GM23338 (cell line): Measurements from ENCODE around the gene NEURL1. TPM values are rescaled to one million over a fixed set of nuclear protein-coding genes. Genes with fewer than 3 reads are reported as not detected.

Experiments used
- ATAC-seq: fragments of 200-7000 bp; cut with Tn5 transposase; 3 replicates; pipeline ENCODE4 v1.9.1; 2020
- DNase-seq: peaks from one replicate; pipeline ENCODE4 v3.0.0-alpha.2; 2015; ENCODE audit warnings: low spot score
- H2AFZ ChIP-seq: fragments of 200-600 bp; sonication (generic); 2 replicates; pipeline ENCODE4 v1.8.0; 2016; ENCODE audit warnings: antibody characterized with exemption, mild to moderate bottlenecking, moderate library complexity
- H3F3A ChIP-seq: fragments of 200-600 bp; sonication (generic); replicated peaks from 2 replicates; pipeline ENCODE4 v1.8.0; 2017; ENCODE audit warnings: antibody characterized with exemption, mixed run types, low read depth
- H3K27ac ChIP-seq: fragments of 200-600 bp; sonication (generic); 2 replicates; pipeline ENCODE4 v1.6.1; 2016; ENCODE audit warnings: low read depth
- H3K27me3 ChIP-seq: fragments of 200-600 bp; sonication (generic); 2 replicates; pipeline ENCODE4 v1.8.0; 2016; ENCODE audit warnings: mild to moderate bottlenecking, mixed run types, moderate library complexity; ENCODE audit not compliant: insufficient read depth
- H3K36me3 ChIP-seq: fragments of 200-600 bp; sonication (generic); 2 replicates; pipeline ENCODE4 v1.8.0; 2016; ENCODE audit warnings: mild to moderate bottlenecking; ENCODE audit not compliant: insufficient read depth
- H3K4me1 ChIP-seq: fragments of 200-600 bp; sonication (generic); 2 replicates; pipeline ENCODE4 v1.8.0; 2016; ENCODE audit warnings: mild to moderate bottlenecking, moderate library complexity; ENCODE audit not compliant: insufficient read depth
- H3K4me2 ChIP-seq: fragments of 200-600 bp; sonication (generic); 2 replicates; pipeline ENCODE4 v1.7.1; 2017; ENCODE audit warnings: mixed run types
- H3K4me3 ChIP-seq: fragments of 200-600 bp; sonication (generic); 2 replicates; pipeline ENCODE4 v1.6.1; 2016; ENCODE audit warnings: mixed run types
- H3K79me2 ChIP-seq: fragments of 200-600 bp; sonication (generic); replicated peaks from 2 replicates; pipeline ENCODE4 v1.8.0; 2017; ENCODE audit warnings: mild to moderate bottlenecking; ENCODE audit not compliant: insufficient read depth
- H3K9me2 ChIP-seq: fragments of 200-600 bp; sonication (generic); 2 replicates; pipeline ENCODE4 v1.8.0; 2017; ENCODE audit not compliant: insufficient read depth
- H4K20me1 ChIP-seq: fragments of 200-600 bp; sonication (generic); replicated peaks from 2 replicates; pipeline ENCODE4 v1.8.0; 2017; ENCODE audit warnings: mild to moderate bottlenecking; ENCODE audit not compliant: insufficient read depth
- H3K27ac Mint-ChIP-seq: 2 replicates; pipeline ENCODE4 v1.8.0; 2020; ENCODE audit warnings: inconsistent platforms, mild to moderate bottlenecking, moderate library complexity, mixed read lengths
- H3K27me3 Mint-ChIP-seq: 3 replicates; pipeline ENCODE4 v1.8.0; 2022; ENCODE audit warnings: low read depth, mild to moderate bottlenecking, moderate library complexity, mixed read lengths, inconsistent platforms; ENCODE audit not compliant: insufficient read depth, poor library complexity
- H3K36me3 Mint-ChIP-seq: 3 replicates; pipeline ENCODE4 v1.8.0; 2021; ENCODE audit warnings: low read depth, mild to moderate bottlenecking, inconsistent platforms, moderate library complexity, mixed read lengths
- H3K4me1 Mint-ChIP-seq: 3 replicates; pipeline ENCODE4 v1.8.0; 2020; ENCODE audit warnings: mild to moderate bottlenecking, inconsistent platforms, mixed read lengths
- H3K4me3 Mint-ChIP-seq: 3 replicates; pipeline ENCODE4 v1.8.0; 2021; ENCODE audit warnings: moderate library complexity, mild to moderate bottlenecking, inconsistent platforms, mixed read lengths
- H3K9me3 Mint-ChIP-seq: 3 replicates; pipeline ENCODE4 v1.8.0; 2020; ENCODE audit warnings: moderate library complexity, mild to moderate bottlenecking, inconsistent platforms, mixed read lengths
- CREB1 ChIP-seq: fragments of 250-450 bp; sonication (Bioruptor Pico); IDR thresholded peaks from 2 replicates; pipeline ENCODE4 v1.5.0; 2020; ENCODE audit warnings: low read depth, mild to moderate bottlenecking, moderate library complexity
- EZH2 ChIP-seq: fragments of 200-600 bp; sonication (generic); IDR thresholded peaks from one replicate; pipeline ENCODE4 v1.8.0; 2017; ENCODE audit warnings: antibody characterized with exemption, mild to moderate bottlenecking, low read depth; ENCODE audit not compliant: unreplicated experiment
- JUNB ChIP-seq: IDR thresholded peaks from one replicate; pipeline ENCODE4 v1.6.1; 2016; ENCODE audit warnings: antibody characterized with exemption; ENCODE audit not compliant: unreplicated experiment
- NANOG ChIP-seq: IDR thresholded peaks from 2 replicates; pipeline ENCODE4 v1.6.1; 2016; ENCODE audit warnings: antibody characterized with exemption, borderline replicate concordance
- POLR2AphosphoS5 ChIP-seq: IDR thresholded peaks from 2 replicates; pipeline ENCODE4 v1.6.1; 2016; ENCODE audit warnings: antibody characterized with exemption, low read depth
- STAT1 ChIP-seq: IDR thresholded peaks from one replicate; pipeline ENCODE4 v1.6.1; 2016; ENCODE audit warnings: antibody characterized with exemption; ENCODE audit not compliant: unreplicated experiment
- ZNF114 ChIP-seq: fragments of 250-450 bp; sonication (Bioruptor Pico); IDR thresholded peaks from 2 replicates; pipeline ENCODE4 v1.5.0; 2020; ENCODE audit warnings: mild to moderate bottlenecking, moderate library complexity
- ZNF331 ChIP-seq: fragments of 250-450 bp; sonication (Bioruptor Pico); IDR thresholded peaks from 2 replicates; pipeline ENCODE4 v1.5.0; 2020; ENCODE audit warnings: low read depth, mild to moderate bottlenecking, moderate library complexity
- polyA plus RNA-seq: library from polyadenylated mRNA; unstranded; fragments of >200 nt; fragmentation: Nextera tagmentation; extraction: Ambion mirVana; gene quantifications from 2 replicates; pipeline ENCODE4 v1.2.1, GENCODE V29; 2016
- total RNA-seq: library from RNA; depleted of rRNA; stranded (reverse); fragments of >200 nt; shearing (Covaris generic); gene quantifications from 2 replicates; pipeline ENCODE4 v1.2.3, GENCODE V29; 2014
- TF ChIP-seq, protein P1 (sequence below), 2 experiments: fragments of 200-600 bp in 1 of 2; sonication (generic) in 1 of 2; conservative IDR thresholded peaks; 2 replicates each; pipeline versions ENCODE4 v1.5.1 to v1.6.1; 2016 to 2017; ENCODE audit warnings: antibody characterized with exemption in 2 of 2, low read depth in 2 of 2, mild to moderate bottlenecking in 2 of 2, moderate library complexity in 1 of 2
- TF ChIP-seq, protein P2 (sequence below): IDR thresholded peaks from 2 replicates; pipeline ENCODE4 v1.6.1; 2016; ENCODE audit warnings: antibody characterized with exemption
- TF ChIP-seq, protein P3 (sequence below): fragments of 250-450 bp; sonication (Bioruptor Pico); IDR thresholded peaks from 2 replicates; pipeline ENCODE4 v1.5.0; 2020; ENCODE audit warnings: mild to moderate bottlenecking, moderate library complexity
- TF ChIP-seq, protein P4 (sequence below): IDR thresholded peaks from one replicate; pipeline ENCODE4 v1.6.1; 2018; ENCODE audit warnings: antibody characterized with exemption; ENCODE audit not compliant: unreplicated experiment

Gene NEURL1
- total and polyA plus RNA-seq, 2 experiments from 2014 or later: 0.82 to 1.1 TPM

DNA sequence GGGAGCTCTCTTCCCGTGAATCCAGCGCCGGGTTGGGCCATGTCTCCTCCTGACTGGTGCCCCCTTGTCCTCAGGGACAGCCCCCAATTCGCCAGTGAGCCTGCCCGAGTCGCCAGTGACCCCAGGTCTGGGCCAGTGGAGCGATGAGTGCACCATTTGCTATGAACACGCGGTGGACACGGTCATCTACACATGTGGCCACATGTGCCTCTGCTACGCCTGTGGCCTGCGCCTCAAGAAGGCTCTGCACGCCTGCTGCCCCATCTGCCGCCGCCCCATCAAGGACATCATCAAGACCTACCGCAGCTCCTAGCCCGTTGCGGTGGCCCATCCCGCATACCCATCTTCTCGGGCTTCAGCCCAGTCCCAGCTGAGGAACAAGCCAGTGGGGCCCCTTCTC lies 96.6 kb downstream of the NEURL1 start (continued):
- TF ChIP-seq JUNB (no peak), ZNF114 (no peak), STAT1 (no peak), CREB1 (no peak), NANOG (no peak), EZH2 (no peak)
- TF ChIP-seq, protein P1, sequence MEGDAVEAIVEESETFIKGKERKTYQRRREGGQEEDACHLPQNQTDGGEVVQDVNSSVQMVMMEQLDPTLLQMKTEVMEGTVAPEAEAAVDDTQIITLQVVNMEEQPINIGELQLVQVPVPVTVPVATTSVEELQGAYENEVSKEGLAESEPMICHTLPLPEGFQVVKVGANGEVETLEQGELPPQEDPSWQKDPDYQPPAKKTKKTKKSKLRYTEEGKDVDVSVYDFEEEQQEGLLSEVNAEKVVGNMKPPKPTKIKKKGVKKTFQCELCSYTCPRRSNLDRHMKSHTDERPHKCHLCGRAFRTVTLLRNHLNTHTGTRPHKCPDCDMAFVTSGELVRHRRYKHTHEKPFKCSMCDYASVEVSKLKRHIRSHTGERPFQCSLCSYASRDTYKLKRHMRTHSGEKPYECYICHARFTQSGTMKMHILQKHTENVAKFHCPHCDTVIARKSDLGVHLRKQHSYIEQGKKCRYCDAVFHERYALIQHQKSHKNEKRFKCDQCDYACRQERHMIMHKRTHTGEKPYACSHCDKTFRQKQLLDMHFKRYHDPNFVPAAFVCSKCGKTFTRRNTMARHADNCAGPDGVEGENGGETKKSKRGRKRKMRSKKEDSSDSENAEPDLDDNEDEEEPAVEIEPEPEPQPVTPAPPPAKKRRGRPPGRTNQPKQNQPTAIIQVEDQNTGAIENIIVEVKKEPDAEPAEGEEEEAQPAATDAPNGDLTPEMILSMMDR (conservative IDR thresholded peaks at IDR 0.05; ENCODE audit: low read depth in 2 of 2): no peak
- TF ChIP-seq, protein P2, sequence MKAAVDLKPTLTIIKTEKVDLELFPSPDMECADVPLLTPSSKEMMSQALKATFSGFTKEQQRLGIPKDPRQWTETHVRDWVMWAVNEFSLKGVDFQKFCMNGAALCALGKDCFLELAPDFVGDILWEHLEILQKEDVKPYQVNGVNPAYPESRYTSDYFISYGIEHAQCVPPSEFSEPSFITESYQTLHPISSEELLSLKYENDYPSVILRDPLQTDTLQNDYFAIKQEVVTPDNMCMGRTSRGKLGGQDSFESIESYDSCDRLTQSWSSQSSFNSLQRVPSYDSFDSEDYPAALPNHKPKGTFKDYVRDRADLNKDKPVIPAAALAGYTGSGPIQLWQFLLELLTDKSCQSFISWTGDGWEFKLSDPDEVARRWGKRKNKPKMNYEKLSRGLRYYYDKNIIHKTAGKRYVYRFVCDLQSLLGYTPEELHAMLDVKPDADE: no peak

DNA sequence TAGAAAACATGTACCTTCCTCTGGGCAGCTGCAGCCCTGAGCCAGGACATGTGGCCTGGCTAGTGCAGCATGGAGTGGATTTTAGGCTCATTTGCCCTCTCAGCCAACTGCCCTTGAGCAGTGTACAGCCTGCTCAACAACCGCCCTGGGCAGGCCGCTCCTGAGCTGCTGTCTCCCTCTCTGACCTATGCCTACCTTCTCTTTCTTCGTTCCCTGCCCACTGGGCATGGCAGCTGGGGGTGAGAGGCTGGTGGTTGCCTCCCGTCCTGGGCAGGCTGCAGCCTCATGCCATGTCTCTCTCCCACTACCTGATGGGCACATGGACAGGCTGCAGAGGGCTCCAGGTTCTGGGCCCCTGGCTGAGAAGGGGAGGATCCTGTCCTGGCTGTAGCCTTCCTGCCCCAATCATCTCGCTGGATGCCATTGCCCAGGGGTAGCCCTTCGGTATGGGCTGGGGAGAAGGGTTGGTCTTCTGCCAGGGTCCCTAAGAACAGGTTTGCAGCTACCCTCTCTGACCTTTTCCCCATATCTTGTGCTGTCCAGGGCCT lies 97.3 kb downstream of the NEURL1 start:
- Mint-ChIP-seq H3K36me3 (no peaks in the 10 kb centered on the region), H3K27me3 (peaks cover 14% of the 10 kb centered on the region), H3K9me3 (peaks cover 6% of the 10 kb centered on the region; the same call in 1 of the 3 replicates), H3K27ac (no peak overlapping the region), H3K4me1 (peaks cover 4% of the 10 kb centered on the region; the same call in 2 of the 3 replicates), H3K4me3 (no peak overlapping the region)
- H3K27me3 ChIP-seq: peaks cover 3% of the 10 kb centered on the region
- H3K79me2 ChIP-seq: no peaks in the 10 kb centered on the region
- no peak overlapping the region for H3K27ac ChIP-seq
- H3K4me3 ChIP-seq: no peak overlapping the region
- no peaks in the 10 kb centered on the region for H3K9me2 ChIP-seq
- H3K36me3 ChIP-seq: no peaks in the 10 kb centered on the region
- H3K4me2 ChIP-seq: no peak overlapping the region
- H2AFZ ChIP-seq: no peak overlapping the region
- no peak for ATAC-seq
- H4K20me1 ChIP-seq: no peaks in the 10 kb centered on the region; the same call in 1 of the 2 replicates
- no peaks in the 10 kb centered on the region for H3F3A ChIP-seq
- DNase-seq: no peak
- no peaks in the 10 kb centered on the region for H3K4me1 ChIP-seq
- TF ChIP-seq STAT1 (no peak), POLR2AphosphoS5 (no peak), NANOG (no peak), ZNF331 (CRISPR knock-in tag) (no peak), JUNB (no peak), EZH2 (no peak), ZNF114 (no peak)
- TF ChIP-seq, protein P3, sequence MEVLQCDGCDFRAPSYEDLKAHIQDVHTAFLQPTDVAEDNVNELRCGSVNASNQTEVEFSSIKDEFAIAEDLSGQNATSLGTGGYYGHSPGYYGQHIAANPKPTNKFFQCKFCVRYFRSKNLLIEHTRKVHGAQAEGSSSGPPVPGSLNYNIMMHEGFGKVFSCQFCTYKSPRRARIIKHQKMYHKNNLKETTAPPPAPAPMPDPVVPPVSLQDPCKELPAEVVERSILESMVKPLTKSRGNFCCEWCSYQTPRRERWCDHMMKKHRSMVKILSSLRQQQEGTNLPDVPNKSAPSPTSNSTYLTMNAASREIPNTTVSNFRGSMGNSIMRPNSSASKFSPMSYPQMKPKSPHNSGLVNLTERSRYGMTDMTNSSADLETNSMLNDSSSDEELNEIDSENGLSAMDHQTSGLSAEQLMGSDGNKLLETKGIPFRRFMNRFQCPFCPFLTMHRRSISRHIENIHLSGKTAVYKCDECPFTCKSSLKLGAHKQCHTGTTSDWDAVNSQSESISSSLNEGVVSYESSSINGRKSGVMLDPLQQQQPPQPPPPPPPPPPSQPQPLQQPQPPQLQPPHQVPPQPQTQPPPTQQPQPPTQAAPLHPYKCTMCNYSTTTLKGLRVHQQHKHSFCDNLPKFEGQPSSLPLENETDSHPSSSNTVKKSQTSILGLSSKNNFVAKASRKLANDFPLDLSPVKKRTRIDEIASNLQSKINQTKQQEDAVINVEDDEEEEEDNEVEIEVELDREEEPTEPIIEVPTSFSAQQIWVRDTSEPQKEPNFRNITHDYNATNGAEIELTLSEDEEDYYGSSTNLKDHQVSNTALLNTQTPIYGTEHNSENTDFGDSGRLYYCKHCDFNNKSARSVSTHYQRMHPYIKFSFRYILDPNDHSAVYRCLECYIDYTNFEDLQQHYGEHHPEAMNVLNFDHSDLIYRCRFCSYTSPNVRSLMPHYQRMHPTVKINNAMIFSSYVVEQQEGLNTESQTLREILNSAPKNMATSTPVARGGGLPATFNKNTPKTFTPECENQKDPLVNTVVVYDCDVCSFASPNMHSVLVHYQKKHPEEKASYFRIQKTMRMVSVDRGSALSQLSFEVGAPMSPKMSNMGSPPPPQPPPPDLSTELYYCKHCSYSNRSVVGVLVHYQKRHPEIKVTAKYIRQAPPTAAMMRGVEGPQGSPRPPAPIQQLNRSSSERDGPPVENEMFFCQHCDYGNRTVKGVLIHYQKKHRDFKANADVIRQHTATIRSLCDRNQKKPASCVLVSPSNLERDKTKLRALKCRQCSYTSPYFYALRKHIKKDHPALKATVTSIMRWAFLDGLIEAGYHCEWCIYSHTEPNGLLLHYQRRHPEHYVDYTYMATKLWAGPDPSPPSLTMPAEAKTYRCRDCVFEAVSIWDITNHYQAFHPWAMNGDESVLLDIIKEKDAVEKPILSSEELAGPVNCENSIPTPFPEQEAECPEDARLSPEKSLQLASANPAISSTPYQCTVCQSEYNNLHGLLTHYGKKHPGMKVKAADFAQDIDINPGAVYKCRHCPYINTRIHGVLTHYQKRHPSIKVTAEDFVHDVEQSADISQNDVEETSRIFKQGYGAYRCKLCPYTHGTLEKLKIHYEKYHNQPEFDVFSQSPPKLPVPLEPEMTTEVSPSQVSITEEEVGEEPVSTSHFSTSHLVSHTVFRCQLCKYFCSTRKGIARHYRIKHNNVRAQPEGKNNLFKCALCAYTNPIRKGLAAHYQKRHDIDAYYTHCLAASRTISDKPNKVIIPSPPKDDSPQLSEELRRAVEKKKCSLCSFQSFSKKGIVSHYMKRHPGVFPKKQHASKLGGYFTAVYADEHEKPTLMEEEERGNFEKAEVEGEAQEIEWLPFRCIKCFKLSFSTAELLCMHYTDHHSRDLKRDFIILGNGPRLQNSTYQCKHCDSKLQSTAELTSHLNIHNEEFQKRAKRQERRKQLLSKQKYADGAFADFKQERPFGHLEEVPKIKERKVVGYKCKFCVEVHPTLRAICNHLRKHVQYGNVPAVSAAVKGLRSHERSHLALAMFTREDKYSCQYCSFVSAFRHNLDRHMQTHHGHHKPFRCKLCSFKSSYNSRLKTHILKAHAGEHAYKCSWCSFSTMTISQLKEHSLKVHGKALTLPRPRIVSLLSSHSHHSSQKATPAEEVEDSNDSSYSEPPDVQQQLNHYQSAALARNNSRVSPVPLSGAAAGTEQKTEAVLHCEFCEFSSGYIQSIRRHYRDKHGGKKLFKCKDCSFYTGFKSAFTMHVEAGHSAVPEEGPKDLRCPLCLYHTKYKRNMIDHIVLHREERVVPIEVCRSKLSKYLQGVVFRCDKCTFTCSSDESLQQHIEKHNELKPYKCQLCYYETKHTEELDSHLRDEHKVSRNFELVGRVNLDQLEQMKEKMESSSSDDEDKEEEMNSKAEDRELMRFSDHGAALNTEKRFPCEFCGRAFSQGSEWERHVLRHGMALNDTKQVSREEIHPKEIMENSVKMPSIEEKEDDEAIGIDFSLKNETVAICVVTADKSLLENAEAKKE: no peak
- TF ChIP-seq, protein P4, sequence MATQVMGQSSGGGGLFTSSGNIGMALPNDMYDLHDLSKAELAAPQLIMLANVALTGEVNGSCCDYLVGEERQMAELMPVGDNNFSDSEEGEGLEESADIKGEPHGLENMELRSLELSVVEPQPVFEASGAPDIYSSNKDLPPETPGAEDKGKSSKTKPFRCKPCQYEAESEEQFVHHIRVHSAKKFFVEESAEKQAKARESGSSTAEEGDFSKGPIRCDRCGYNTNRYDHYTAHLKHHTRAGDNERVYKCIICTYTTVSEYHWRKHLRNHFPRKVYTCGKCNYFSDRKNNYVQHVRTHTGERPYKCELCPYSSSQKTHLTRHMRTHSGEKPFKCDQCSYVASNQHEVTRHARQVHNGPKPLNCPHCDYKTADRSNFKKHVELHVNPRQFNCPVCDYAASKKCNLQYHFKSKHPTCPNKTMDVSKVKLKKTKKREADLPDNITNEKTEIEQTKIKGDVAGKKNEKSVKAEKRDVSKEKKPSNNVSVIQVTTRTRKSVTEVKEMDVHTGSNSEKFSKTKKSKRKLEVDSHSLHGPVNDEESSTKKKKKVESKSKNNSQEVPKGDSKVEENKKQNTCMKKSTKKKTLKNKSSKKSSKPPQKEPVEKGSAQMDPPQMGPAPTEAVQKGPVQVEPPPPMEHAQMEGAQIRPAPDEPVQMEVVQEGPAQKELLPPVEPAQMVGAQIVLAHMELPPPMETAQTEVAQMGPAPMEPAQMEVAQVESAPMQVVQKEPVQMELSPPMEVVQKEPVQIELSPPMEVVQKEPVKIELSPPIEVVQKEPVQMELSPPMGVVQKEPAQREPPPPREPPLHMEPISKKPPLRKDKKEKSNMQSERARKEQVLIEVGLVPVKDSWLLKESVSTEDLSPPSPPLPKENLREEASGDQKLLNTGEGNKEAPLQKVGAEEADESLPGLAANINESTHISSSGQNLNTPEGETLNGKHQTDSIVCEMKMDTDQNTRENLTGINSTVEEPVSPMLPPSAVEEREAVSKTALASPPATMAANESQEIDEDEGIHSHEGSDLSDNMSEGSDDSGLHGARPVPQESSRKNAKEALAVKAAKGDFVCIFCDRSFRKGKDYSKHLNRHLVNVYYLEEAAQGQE: no peak
